Measurements from ENCODE around the gene TBC1D17. TPM values are rescaled to one million over a fixed set of nuclear protein-coding genes. Genes with fewer than 3 reads are reported as not detected.

Gene TBC1D17
- total RNA-seq, 1 donor from 2014 or later: 19.9 TPM

- no peak for DNase-seq (ENCODE audit: low read depth)
Measured at GRCh38 chr19:49860336-49861102, 17.0 kb upstream of the TBC1D17 start.

GRCh38 chr19:49861107-49861506, 16.4 kb upstream of the TBC1D17 start:
- no peak for DNase-seq (ENCODE audit: low read depth)

- no peak for DNase-seq (ENCODE audit: low read depth)
Measured at GRCh38 chr19:49861541-49862378, 15.7 kb upstream of the TBC1D17 start.

GRCh38 chr19:49862391-49863253, 14.9 kb upstream of the TBC1D17 start:
- no peak for DNase-seq (ENCODE audit: low read depth)

GRCh38 chr19:49863254-49863934, 14.1 kb upstream of the TBC1D17 start:
- DNase-seq (ENCODE audit: low read depth): no peak

- no peak for DNase-seq (ENCODE audit: low read depth)
Measured at GRCh38 chr19:49863935-49864320, 13.6 kb upstream of the TBC1D17 start.

GRCh38 chr19:49864890-49865289, 12.6 kb upstream of the TBC1D17 start:
- no peak for DNase-seq (ENCODE audit: low read depth)

GRCh38 chr19:49866933-49867782, 10.3 kb upstream of the TBC1D17 start, which contains the start of gene PNKP:
PNKP (minus strand) TSS chr19:49867576; CDS start chr19:49867204, 372 bp downstream.
- peak; percentile 93 for DNase-seq (ENCODE audit: low read depth)

GRCh38 chr19:49869009-49869483, 8.5 kb upstream of the TBC1D17 start:
- DNase-seq (ENCODE audit: low read depth): no peak

- peak; percentile 100 for DNase-seq (ENCODE audit: low read depth)
Measured at GRCh38 chr19:49869484-49870308, 7.8 kb upstream of the TBC1D17 start.

- no peak for DNase-seq (ENCODE audit: low read depth)
Measured at GRCh38 chr19:49870309-49870901, 7.1 kb upstream of the TBC1D17 start.

- DNase-seq (ENCODE audit: low read depth): no peak
Measured at GRCh38 chr19:49871349-49871985, 6.0 kb upstream of the TBC1D17 start.

- no peak for DNase-seq (ENCODE audit: low read depth)
Measured at GRCh38 chr19:49872245-49873128, 5.0 kb upstream of the TBC1D17 start.

GRCh38 chr19:49873129-49873521, 4.4 kb upstream of the TBC1D17 start:
- no peak for DNase-seq (ENCODE audit: low read depth)

GRCh38 chr19:49873834-49874233, 3.7 kb upstream of the TBC1D17 start:
- no peak for DNase-seq (ENCODE audit: low read depth)

GRCh38 chr19:49874503-49875157, 2.9 kb upstream of the TBC1D17 start:
- no peak for DNase-seq (ENCODE audit: low read depth)
